ENCODE results near the gene ARID1B.

ARID1B gene

GRCh38 chr6:156830126-156830525, 52.9 kb downstream of the ARID1B start:
- Histone ChIP-seq H3K36me3 (ENCODE audit: insufficient read depth, low read length) (peaks cover 16% of the 10 kb centered on the region), H2AFZ (ENCODE audit: low read depth, low read length) (no peak overlapping the region), H3K4me1 (ENCODE audit: insufficient read depth, low read length) (peaks cover 29% of the 10 kb centered on the region), H3K27me3 (ENCODE audit: insufficient read depth, low read length) (no peaks in the 10 kb centered on the region), H3K9me3 (ENCODE audit: low read length) (no peaks in the 10 kb centered on the region), H3K4me3 (ENCODE audit: low read length) (no peak overlapping the region)

DNA sequence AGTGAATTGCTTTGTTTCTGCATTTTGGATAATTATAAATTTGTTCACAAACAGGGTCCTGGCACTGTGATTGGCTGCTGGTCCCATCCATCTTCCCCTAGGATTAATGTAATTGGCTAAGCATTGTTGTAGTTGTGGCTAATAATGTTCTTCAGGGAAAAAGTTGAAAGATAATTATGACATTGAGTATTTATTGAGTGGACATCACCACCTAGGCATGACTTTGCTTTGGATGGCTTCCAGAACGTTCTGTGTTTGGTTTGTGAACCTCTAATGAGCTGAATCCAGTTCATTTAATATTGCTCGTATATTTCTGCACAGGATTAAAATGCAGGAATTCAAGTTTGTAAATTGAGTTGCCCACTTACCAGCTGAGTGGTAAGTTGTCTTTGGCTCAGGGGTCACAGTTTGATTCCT, 55.1 kb downstream of the ARID1B start:
- Histone ChIP-seq H3K36me3 (ENCODE audit: insufficient read depth, low read length) (peaks cover 21% of the 10 kb centered on the region), H3K4me3 (ENCODE audit: low read length) (peak overlapping the region; percentile 17), H3K27me3 (ENCODE audit: insufficient read depth, low read length) (no peaks in the 10 kb centered on the region), H2AFZ (ENCODE audit: low read depth, low read length) (no peak overlapping the region), H3K4me1 (ENCODE audit: insufficient read depth, low read length) (peaks cover 29% of the 10 kb centered on the region), H3K9me3 (ENCODE audit: low read length) (no peaks in the 10 kb centered on the region)

DNA sequence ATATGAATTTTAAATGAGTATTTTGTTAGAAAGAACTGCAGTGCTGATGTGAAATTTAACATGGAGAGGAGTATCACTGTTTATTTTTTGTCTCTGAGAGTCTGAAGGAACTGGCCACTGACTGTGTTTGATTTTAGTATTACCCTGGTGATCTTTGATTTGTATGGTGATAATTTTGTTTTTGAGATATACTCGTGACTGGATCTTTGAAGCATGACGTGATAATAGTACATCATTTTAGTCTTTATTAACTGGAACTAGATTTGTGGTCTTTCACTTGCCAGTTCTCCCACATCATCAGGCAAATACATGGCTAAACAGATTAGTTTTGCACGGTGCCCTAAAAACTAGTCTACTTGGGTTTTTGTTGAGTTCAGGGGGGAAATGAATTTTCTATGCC, 55.5 kb downstream of the ARID1B start:
- Histone ChIP-seq H3K27me3 (ENCODE audit: insufficient read depth, low read length) (no peaks in the 10 kb centered on the region), H3K4me1 (ENCODE audit: insufficient read depth, low read length) (peaks cover 29% of the 10 kb centered on the region), H2AFZ (ENCODE audit: low read depth, low read length) (no peak overlapping the region), H3K4me3 (ENCODE audit: low read length) (peak overlapping the region; percentile 10), H3K36me3 (ENCODE audit: insufficient read depth, low read length) (peaks cover 21% of the 10 kb centered on the region), H3K9me3 (ENCODE audit: low read length) (no peaks in the 10 kb centered on the region)

- Histone ChIP-seq H3K4me1 (ENCODE audit: insufficient read depth, low read length) (peaks cover 29% of the 10 kb centered on the region), H3K36me3 (ENCODE audit: insufficient read depth, low read length) (peaks cover 18% of the 10 kb centered on the region), H3K4me3 (ENCODE audit: low read length) (no peak overlapping the region), H3K27me3 (ENCODE audit: insufficient read depth, low read length) (no peaks in the 10 kb centered on the region), H2AFZ (ENCODE audit: low read depth, low read length) (no peak overlapping the region), H3K9me3 (ENCODE audit: low read length) (no peaks in the 10 kb centered on the region)
Measured at GRCh38 chr6:156833755-156834154, 56.6 kb downstream of the ARID1B start.

- Histone ChIP-seq H3K4me3 (ENCODE audit: low read length) (no peak overlapping the region), H3K9me3 (ENCODE audit: low read length) (no peaks in the 10 kb centered on the region), H3K4me1 (ENCODE audit: insufficient read depth, low read length) (peaks cover 14% of the 10 kb centered on the region), H3K27me3 (ENCODE audit: insufficient read depth, low read length) (no peaks in the 10 kb centered on the region), H2AFZ (ENCODE audit: low read depth, low read length) (no peak overlapping the region), H3K36me3 (ENCODE audit: insufficient read depth, low read length) (peaks cover 6% of the 10 kb centered on the region)
Measured at GRCh38 chr6:156839129-156839528, 62.0 kb downstream of the ARID1B start.

DNA sequence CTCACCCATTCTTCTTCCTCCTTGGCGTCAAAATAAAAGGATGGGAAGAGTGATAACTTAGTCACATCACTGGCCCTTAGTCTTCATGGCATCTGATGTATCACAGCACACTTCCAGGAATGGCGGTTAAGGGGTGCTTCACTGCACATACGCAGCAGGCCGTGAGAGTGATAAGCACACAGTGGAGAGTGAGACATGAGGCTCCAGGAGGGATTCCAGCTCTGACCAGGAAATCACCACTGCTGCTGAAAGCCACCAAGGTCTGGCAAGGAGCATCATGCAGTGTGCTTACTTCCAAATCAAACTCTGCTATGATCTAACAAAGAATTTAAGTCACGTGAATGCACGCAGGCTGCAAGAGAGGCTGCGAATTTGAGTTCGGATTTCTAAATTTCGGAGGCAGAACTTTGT, 62.4 kb downstream of the ARID1B start:
- Histone ChIP-seq H3K4me3 (ENCODE audit: low read length) (no peak overlapping the region), H3K9me3 (ENCODE audit: low read length) (no peaks in the 10 kb centered on the region), H2AFZ (ENCODE audit: low read depth, low read length) (no peak overlapping the region), H3K36me3 (ENCODE audit: insufficient read depth, low read length) (peaks cover 6% of the 10 kb centered on the region), H3K27me3 (ENCODE audit: insufficient read depth, low read length) (no peaks in the 10 kb centered on the region), H3K4me1 (ENCODE audit: insufficient read depth, low read length) (peaks cover 10% of the 10 kb centered on the region)

DNA sequence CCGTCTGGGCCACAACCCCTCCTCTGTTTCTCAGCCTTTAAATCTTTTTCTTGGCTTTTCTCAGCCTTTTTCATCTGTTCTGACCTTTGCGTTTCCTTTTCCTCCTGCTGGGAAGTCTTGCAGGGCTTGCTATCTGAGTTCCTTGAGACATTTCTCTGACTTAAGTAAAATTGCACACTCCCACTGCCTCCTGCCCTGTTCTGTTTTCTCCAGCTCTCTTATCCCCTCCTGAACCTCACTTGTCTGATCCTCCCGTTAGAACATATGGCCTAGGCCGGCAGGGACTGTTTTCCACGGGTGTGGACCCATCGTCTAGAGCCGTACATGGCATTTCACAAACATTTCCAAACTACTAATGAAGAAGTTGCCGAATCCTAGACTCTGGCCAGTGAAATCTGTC, 63.0 kb downstream of the ARID1B start:
- no peak overlapping the region for H3K4me3 ChIP-seq (ENCODE audit: low read length)
- no peak overlapping the region for H2AFZ ChIP-seq (ENCODE audit: low read depth, low read length)

DNA sequence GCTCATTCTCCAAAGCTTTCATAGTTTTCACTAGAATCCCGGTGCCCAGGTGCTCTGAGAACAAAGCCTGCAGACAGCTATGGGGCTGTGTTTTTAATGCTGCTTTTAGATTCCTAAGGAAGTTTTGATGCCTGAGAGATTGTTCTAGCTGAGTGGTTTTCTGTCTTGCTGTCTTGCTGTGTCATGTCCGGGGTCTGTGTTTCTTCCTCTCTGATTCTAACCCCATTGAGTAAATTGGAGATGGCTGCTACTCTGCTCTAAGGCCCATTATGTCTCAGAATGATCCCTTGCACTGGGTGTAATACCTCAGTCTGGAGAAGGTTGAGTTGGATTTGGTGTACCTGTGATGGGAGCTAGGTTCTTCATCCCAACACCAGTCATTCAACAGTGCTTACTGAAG, 63.4 kb downstream of the ARID1B start:
- no peaks in the 10 kb centered on the region for H3K27me3 ChIP-seq (ENCODE audit: insufficient read depth, low read length)
- no peak overlapping the region for H2AFZ ChIP-seq (ENCODE audit: low read depth, low read length)
- H3K4me3 ChIP-seq (ENCODE audit: low read length), result no peak overlapping the region
- H3K4me1 ChIP-seq (ENCODE audit: insufficient read depth, low read length), result peaks cover 10% of the 10 kb centered on the region
- H3K9me3 ChIP-seq (ENCODE audit: low read length), result no peaks in the 10 kb centered on the region
- peaks cover 8% of the 10 kb centered on the region for H3K36me3 ChIP-seq (ENCODE audit: insufficient read depth, low read length)

More for the DNA sequence above, 63.0 kb downstream of the ARID1B start:
- Histone ChIP-seq H3K4me1 (ENCODE audit: insufficient read depth, low read length) (peaks cover 10% of the 10 kb centered on the region), H3K27me3 (ENCODE audit: insufficient read depth, low read length) (no peaks in the 10 kb centered on the region), H3K9me3 (ENCODE audit: low read length) (no peaks in the 10 kb centered on the region), H3K36me3 (ENCODE audit: insufficient read depth, low read length) (peaks cover 8% of the 10 kb centered on the region)

DNA sequence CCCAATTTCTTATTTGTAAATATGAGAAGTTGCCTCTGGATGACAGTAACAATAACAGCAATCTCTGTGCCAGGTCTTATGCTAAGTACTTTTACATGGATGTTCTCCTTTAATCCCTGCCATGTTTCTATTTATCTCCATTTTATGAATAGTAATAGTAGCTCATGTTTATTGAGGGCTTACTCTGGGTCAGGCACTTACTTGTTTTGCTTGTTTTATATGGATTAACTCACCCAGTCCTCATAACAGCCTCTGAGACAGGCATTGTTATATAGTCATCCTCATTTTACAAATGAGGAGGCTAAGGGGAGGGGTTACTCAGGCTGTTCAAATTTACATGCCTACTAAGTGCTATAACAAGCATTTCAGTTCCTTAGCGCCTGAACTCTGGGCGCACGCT, 64.3 kb downstream of the ARID1B start:
- no peak overlapping the region for H2AFZ ChIP-seq (ENCODE audit: low read depth, low read length)
- peaks cover 10% of the 10 kb centered on the region for H3K4me1 ChIP-seq (ENCODE audit: insufficient read depth, low read length)
- no peak overlapping the region for H3K4me3 ChIP-seq (ENCODE audit: low read length)
- H3K9me3 ChIP-seq (ENCODE audit: low read length), result no peaks in the 10 kb centered on the region
- no peaks in the 10 kb centered on the region for H3K27me3 ChIP-seq (ENCODE audit: insufficient read depth, low read length)
- H3K36me3 ChIP-seq (ENCODE audit: insufficient read depth, low read length), result peaks cover 2% of the 10 kb centered on the region

- no peak overlapping the region for H2AFZ ChIP-seq (ENCODE audit: low read depth, low read length)
- no peak overlapping the region for H3K4me3 ChIP-seq (ENCODE audit: low read length)
- H3K9me3 ChIP-seq (ENCODE audit: low read length), result no peaks in the 10 kb centered on the region
- H3K36me3 ChIP-seq (ENCODE audit: insufficient read depth, low read length), result peaks cover 2% of the 10 kb centered on the region
- no peaks in the 10 kb centered on the region for H3K27me3 ChIP-seq (ENCODE audit: insufficient read depth, low read length)
- peaks cover 10% of the 10 kb centered on the region for H3K4me1 ChIP-seq (ENCODE audit: insufficient read depth, low read length)
Measured at GRCh38 chr6:156842598-156843250, 65.5 kb downstream of the ARID1B start.

- H3K27me3 ChIP-seq (ENCODE audit: insufficient read depth, low read length), result no peaks in the 10 kb centered on the region
- H3K9me3 ChIP-seq (ENCODE audit: low read length), result no peaks in the 10 kb centered on the region
- peaks cover 19% of the 10 kb centered on the region for H3K4me1 ChIP-seq (ENCODE audit: insufficient read depth, low read length)
- H2AFZ ChIP-seq (ENCODE audit: low read depth, low read length), result no peak overlapping the region
- peaks cover 2% of the 10 kb centered on the region for H3K36me3 ChIP-seq (ENCODE audit: insufficient read depth, low read length)
- H3K4me3 ChIP-seq (ENCODE audit: low read length), result no peak overlapping the region
Measured at GRCh38 chr6:156844089-156844488, 66.9 kb downstream of the ARID1B start.

DNA sequence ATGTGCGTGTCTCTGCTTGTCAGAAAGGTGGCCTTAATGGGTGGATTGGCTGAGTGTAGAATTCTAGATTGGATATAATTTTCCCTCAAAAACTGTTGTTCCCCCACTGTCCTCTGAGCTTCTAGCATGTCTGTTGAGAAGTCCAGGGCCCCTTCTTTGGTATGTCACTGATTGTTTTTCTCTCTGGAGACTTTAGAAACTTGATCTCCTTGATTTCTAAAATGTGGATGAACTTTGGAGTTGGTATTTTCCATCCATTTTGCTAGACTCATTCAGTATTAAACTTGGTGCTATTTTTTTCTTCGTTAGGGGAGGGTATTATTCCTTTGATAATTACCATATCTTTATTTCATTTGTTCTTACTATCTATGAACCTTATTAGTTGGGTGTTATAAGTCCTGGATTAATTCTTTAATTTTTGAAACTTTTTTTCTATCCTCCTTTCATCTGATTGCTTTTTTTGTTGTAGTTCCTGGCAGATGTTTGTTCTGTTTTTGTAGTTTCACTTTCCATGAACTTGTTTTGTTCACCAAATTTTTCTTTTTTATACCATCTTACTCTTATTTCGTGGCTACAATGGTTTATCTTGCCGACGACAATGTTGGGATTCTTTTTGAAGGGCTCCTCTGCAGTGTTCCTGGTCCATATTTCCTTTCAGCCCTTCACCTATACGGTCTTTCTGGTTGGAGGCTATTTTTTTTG, 68.4 kb downstream of the ARID1B start:
- Histone ChIP-seq H3K27me3 (ENCODE audit: insufficient read depth, low read length) (no peaks in the 10 kb centered on the region), H3K9me3 (ENCODE audit: low read length) (no peaks in the 10 kb centered on the region), H3K36me3 (ENCODE audit: insufficient read depth, low read length) (peaks cover 2% of the 10 kb centered on the region), H3K4me3 (ENCODE audit: low read length) (no peak overlapping the region), H3K4me1 (ENCODE audit: insufficient read depth, low read length) (peaks cover 17% of the 10 kb centered on the region), H2AFZ (ENCODE audit: low read depth, low read length) (no peak overlapping the region)

DNA sequence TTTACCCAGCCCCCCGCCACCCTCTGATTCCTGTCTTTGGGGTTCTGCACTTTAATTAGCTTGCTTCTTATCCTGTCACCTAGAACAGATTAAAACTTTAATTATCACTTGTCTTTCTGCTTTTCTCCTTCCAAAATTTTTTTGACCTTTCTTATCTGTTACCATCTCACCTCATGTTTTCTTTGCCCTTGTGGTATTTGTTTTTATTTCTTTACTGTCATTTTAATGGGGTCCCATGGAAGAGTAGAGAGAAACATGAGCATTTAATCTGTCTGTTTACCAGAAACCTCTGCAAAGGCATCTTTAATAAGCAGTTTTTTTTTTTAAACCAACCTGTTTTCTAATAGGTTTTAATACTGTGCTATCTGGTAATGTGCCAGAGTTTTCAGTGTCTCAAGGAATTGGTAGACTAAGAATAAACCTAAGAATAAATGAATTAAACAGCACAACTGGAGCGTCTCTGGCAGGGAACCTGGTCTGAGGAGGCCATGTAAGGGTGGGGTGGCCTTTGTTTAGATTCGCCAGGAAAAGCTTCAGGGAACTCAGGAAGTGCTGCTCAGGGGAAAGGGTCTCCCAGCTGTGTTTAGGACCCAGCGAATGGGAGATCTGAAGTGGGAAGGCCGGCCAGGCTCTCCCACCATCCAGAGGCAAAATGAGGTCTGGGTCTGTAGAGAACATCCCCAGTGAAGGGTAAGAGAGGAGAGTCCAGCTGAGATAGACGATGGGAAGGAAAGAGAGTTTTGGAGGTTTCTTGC, 69.8 kb downstream of the ARID1B start:
- H3K4me3 ChIP-seq (ENCODE audit: low read length), result no peak overlapping the region
- peaks cover 2% of the 10 kb centered on the region for H3K36me3 ChIP-seq (ENCODE audit: insufficient read depth, low read length)
- no peak overlapping the region for H2AFZ ChIP-seq (ENCODE audit: low read depth, low read length)
- H3K27me3 ChIP-seq (ENCODE audit: insufficient read depth, low read length), result no peaks in the 10 kb centered on the region
- H3K4me1 ChIP-seq (ENCODE audit: insufficient read depth, low read length), result peaks cover 17% of the 10 kb centered on the region
- no peaks in the 10 kb centered on the region for H3K9me3 ChIP-seq (ENCODE audit: low read length)
